GM18858 (cell line): ENCODE results near the gene MOSMO.
"Not testable (repeated sequence)": the region's sequence is repeated elsewhere in the genome, so short reads cannot be mapped to it uniquely, and the experiment has no call there.

ENCODE experiments used
- ATAC-seq: cut with Tn5 transposase; IDR thresholded peaks from one replicate; pipeline ENCODE4 v1.9.1; 2021; ENCODE audit not compliant: unreplicated experiment

The MOSMO gene

DNA sequence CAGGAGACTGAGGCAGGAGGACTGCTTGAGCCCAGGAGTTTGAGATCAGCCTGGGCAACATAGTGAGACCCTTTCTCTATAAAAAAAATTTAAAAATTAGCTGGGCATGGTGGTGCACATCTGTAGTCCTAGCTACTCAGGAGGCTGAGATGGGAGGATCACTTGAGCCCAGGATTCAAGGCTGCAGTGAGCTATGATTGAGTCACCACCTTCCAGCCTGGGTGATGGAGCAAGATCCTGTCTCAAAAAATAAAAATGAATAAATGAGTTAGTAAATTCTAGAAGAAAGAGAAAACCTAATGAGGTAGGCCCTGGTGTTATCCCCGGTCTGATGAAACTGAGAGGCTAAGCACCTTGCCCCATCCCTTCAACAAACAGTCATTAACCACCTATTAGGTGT lies 5.9 kb upstream of the MOSMO start:
- not testable (repeated sequence) for ATAC-seq

DNA sequence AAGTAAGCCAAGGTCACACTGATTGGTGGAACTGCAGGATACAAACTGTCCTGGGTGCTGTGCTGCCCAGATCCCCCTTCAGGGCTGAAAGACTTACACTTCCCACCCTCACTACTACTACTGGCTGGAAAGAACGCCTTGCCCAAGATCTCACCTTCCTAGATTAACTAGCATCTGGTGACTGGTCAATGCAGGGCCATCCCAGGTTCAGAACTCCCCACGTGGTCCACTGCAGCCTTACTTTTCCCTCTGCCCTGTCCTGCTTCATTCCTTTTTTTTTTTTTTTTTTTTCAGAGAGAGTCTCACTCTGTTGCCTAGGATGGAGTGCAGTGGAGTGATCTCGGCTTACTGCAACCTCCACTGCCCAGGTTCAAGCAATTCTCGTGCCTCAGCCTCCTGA lies 4.7 kb upstream of the MOSMO start:
- ATAC-seq = no peak

DNA sequence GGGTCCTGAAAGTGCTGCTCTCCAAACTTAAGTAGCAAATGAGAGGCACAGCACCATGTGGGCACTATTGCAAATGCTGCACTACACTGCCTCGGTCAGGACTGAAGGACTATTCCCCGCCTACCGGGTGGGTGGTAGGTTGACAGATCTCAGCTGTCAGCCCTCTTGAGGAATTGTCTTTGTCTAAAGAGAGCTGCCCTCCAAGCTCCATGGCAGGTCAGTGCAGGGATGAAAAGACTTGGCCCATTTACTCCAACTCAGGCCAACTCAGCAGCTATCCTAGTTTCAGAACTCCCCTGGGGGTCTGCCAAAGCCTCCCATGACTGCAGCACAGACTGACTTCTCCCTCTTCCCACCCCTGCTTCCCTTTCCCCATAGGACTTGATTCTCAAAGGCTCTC lies 3.6 kb upstream of the MOSMO start:
- ATAC-seq = no peak

DNA sequence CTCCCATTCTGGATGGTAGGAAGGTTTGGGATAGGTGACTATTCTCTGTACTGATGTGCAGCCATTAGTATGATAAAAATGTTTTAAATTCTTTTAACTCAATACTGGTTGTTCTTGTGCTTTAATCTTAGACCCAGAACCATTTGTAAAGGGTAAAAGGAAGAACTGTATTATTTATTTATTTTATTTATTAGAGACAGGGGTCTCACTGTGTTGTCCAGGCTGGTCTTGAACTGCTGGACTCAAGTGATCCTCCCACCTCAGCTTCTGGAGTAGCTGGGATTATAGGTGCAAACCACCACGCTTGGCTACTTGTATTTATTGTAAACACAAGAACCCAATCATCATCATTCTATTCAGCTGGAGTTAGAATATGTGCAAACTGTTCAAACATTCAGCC lies 2.2 kb upstream of the MOSMO start:
- no peak for ATAC-seq

DNA sequence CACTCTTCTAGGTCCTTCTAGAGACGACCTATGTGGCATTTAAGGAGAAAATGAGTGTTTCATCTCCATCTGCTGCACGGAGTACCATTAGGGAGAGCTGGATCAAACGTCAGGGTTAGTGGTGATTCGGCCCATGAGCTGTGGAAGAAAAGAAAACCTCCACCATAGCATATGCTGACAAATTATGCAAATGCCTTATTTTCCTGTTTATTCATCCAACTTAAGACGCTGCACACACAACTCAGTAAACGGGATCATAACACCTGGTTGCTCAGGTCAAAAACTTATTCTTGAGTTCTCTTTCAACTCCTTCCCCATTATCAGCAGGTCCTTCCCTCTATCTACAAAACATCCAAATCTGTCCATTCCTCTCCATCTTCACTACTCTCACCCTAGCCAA lies 1.3 kb upstream of the MOSMO start:
- ATAC-seq = no peak

DNA sequence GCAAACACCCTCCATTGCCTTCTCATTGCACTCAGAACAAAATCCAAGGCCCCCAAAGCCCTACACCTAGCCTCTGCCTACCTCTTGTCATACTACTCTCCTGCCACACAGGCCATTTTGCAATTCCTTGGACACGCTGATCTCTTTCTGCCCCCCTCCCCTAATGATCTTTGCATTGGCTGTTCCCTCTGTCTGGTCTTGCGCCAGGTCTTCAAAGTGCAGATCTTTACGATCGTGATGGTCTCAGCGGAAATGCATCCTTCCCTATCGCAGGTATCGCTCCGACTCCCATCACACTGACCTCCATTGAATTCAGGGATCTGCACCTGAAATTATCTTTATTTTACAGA lies 777 bp upstream of the MOSMO start:
- ATAC-seq = no peak

DNA sequence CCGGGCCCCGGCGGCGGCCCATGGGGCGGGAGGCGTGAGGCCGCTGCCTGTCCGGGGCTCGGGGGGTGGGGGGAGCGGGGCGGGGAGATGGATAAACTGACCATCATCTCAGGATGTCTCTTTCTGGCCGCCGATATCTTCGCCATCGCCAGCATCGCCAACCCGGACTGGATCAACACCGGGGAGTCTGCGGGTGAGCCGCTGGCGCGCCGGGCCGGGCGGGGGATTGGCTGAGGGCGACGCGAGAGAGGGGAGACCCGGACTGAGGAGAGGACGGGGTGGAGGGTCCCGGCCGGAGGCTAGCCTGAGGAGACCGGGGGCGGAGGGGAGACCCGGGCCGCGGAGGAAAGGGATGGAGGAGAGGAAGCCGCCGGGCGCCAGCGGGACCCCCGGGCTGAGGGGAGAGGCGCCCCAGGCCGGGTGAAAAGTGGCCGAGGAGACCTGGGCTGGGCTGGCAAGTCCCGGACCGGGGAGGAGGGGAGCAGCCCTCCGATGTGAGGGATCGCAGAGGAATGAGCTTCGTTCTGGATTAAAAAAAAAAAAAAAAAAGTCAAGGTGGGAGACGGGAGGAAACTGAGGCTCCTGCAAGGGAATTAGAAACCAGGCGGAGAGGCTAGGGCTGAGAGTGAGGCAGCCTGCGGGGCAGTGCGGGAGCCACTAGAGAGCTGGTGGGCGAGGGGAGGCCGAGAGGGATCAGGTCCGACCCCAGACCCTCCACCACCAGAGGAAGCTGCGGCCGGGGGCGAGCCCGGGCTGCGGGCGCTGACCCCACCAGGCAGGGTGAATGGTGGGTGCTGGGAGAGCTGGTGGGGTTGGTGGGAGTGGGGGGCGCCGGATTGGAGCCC lies 526 bp downstream of the MOSMO start:
- no peak for ATAC-seq

DNA sequence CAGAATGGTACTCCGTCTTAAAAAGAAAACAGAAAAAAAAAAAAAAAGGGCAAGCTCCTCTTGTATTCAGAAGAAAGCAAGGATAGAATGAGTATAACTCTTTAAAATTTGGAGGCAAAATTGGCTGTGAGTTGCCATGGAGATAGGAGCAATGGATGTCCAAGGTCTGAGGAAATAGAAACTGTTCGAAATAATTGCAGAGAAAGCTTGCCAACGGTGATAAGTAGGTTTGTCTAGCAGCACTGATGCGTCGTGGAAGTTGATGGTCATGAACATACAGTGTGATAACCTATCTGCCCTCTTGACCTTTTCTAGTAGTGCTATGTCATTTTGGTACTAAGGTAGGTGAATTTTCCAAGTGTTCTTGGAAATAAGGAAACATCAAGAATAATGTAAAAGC lies 3.0 kb downstream of the MOSMO start:
- ATAC-seq = no peak

DNA sequence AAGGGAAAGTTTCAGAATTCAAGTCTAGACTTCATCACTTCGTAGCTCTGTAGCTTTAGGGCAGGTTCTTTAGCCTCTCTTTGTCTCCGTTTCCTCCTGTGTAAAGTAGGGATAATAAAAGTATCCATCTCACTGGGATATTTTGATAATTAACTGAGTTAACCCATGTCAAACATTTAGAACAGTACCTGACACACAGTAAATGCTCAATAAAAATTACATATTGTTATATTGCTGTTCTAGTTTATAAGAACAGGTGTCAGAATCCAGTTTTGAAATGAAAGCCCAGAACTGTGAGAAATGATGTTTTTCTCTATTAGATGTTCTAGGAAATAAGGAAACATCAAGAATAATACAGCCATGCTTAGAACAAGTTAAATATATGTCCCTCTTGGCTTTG lies 4.3 kb downstream of the MOSMO start:
- ATAC-seq = no peak

DNA sequence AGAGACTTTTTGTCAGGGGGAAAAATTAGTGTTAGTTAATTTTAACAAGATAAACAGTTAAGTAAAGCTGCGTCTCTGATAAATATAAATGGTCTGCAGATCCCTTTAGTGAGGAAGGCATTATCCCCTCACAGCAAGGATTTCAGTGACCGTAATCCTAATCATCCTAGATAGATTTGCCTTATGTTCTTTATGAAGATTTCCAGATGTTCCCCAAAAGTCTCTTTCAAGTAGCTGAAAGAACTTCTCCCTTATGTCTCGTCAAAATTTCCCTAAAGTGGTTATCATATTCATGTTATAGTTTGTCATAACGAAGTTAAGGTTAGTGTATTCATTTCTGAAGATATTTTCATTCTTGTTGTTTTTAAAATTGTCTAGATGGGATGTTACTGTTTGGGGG lies 5.6 kb downstream of the MOSMO start:
- no peak for ATAC-seq

DNA sequence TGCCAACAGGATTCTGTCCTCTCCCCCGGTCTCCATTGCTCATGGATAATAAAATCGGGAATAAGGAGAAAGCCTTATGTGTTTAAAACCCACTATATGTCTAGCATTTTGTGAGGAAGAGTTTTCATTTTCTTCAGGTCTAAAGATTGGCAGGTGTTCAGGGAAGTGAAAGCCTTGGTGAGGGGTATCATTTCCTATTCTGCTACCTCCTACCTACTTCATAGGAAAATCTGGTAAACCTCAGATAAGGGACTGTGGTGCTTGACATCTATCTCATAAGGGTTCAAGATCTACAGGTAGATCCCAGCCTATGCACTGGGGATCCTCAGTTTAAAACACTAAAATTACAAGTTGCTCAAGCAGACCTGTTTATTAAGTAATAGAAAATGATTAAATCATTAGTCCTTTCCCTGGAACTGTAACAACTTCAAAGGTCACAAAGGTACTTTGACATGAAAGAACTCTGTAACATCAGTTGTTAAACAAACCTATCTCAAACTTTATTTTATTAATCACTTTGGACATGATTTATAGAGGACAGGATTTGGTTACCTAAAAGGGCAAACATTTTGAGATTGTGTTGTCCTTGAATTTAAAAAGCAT lies 6.5 kb downstream of the MOSMO start:
- ATAC-seq = no peak

DNA sequence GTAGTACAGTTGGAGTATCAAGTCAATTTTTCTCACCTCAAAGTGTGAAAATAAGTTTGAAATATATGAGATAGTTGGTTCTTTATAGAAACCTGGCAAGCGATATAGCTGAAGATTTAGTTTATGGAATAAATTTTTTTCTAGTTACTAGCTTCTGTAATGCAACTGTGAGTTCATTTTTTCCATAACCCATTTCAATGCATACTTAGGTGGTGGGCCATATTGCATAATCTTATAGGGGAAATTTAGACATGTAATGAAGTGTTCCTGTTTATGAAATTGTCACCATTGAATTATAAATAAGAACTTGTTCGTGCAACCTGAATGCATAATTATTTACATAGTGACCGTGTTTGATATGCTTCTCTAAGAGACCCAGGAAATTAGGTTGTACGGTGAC lies 9.0 kb downstream of the MOSMO start:
- no peak for ATAC-seq

DNA sequence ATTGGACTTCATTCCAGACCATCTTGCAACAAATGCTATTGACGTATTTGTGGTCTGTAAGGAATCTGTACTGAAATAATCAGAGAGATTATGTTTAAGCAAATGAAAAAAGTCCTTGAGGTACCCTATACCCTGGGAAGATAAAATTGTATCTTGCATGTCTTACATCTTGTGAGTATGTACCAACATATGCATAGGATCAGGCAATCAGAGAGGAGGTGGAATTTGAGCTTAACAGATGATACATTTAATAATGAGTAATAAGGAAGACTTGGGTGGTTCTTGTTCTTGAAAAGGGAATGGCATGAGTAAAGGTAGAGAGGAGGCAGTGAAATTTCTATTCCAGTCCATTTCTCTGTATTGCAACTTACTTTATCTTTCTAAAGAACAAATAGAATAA lies 10.6 kb downstream of the MOSMO start:
- no peak for ATAC-seq

DNA sequence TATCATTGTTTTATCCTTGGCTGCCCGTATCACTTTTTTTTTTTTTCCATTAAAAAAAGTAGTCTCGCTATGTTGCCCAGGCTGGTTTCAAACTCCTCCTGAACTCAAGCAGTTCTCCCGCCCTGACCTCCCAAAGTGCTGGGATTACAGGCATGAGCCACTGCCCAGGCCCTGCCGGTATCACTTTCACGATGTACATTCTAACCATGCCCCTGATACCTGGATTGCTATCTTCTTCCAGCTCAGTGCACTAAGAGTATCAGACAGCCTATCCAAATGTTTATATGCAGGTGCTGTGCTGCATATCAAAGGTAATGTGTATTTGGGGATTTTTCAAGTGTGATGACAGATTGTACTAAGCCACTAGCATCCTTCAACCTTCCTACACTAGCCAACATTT lies 14.2 kb downstream of the MOSMO start:
- ATAC-seq = no peak

DNA sequence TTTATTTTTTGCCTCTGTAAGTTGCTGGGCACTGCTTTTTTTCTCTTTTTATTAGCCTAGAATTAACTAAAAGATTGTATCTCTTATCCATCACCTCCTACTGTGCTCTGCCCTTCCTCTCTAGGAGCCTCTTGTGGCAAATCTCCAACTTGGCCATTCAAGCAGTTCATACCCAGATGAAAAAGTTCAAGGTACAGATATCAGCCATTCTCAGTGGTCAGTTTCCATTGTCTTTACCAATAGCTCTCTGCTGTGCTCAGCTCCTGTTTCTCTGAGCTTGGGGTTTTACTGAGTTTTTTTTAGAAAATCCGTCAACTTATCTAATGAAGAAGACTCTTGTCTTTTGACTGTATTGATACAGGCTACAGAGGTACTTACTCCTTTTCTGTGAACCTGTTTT lies 15.6 kb downstream of the MOSMO start:
- no peak for ATAC-seq

DNA sequence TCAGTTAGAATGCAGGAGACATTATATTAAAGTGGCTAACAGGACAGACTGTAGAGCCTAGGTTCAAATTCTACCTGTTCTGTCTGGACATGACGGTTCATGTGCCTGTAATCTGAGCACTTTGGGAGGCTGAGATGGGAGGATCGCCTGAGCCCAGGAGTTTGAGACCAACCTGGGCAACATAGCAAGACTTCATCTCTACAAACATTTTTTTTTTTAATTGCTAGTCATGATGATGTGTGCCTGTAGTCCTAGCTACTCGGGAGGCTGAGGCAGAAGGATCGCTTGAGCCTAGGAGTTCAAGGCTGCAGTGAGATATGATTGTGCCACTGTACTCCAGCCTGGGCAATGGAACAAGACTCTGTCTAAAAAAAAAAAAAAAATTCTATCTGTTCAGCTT lies 16.9 kb downstream of the MOSMO start:
- not testable (repeated sequence) for ATAC-seq

DNA sequence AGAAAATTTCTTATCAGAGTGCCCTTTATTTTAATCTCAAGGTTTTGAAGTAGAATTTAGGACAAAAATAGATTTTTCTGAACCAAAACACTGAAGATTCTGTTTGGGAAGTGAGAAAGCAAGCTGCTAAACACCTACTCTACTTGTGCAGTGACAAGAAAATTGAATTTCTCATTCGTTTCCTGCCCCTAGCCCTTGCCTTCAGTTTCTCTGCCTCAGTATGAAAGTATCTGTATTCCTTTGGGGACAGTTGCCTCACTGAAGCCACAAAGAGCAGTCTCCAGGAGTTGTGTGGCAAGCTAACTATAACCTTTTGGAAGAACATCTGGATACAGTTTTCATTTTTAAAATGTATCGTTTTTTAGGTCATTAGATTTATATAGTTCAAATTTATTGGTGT lies 19.7 kb downstream of the MOSMO start:
- ATAC-seq = no peak

DNA sequence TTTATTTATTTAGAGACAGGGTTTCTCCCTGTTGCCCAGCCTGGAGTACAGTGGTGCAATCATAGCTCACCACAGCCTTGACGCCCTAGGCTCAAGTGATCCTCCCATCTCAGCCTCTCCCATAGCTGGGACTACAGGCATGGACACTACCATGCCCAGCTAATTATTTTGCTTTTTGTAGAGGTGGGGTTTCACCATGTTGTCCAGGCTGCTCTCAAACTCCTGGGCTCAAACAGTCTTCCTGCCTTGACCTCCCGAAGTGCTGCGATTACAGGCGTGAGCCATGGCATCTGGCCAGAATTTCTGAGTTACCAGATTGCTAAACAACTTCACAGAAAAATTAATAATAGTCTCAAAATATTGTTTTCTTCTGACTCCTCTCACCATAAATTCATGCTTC lies 21.7 kb downstream of the MOSMO start:
- ATAC-seq = no peak

DNA sequence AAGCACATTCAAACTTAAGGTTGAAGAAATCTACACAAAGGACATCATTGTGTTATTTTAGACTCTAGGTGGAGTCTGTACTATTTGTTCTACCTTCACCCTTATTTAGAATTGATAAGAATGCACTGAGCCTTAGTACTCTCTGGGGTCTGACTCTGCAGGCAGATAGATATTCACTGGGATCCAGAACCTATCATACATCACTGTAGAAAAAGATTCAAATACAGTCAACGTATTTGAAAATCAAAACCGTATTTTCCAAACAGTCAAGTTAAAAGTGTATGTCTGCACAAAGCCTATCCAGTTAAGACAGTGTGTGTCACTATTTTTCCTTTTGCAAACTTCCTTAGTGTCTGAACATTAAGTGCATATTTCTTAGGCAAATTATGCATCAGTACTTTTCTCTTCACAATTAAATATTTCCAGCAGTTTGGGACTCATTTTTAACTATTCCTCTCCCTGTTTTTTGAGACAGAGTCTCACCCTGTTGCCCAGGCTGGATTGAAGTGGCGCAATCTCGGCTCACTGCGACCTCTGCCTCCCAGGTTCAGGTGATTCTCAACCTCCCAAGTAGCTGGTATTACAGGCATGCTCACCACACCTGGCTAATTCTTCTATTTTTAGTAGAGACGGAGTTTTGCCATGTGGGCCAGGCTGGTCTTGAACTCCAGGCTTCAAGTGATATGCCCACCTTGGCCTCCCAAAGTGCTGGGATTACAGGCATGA lies 22.3 kb downstream of the MOSMO start:
- ATAC-seq = no peak

DNA sequence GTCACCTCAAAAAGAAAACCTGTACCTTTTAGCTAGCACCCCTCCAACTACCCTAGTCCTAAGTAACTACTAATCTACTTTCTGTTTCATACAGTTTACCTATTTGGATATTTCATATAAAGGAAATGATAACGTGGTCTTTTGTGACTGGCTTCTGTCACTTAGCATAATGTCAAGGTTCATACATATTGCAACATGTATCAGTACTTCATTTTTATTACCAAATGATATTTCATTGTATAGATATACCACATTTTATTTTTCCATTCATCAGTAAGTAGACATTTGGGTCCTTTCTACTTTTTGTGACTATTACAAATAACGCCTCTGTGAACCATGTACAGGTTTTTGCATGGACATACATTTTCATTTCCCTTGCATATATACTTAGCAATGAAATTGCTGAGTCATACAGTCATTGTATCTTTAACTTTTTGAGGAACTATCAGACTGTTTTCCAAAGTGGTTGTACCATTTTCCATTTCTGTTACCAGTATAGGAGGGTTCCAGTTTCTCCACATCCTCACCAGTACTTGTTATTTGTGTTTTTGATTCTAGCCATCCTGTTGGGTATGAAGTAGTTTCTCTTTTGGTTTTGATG lies 23.7 kb downstream of the MOSMO start:
- ATAC-seq = no peak

DNA sequence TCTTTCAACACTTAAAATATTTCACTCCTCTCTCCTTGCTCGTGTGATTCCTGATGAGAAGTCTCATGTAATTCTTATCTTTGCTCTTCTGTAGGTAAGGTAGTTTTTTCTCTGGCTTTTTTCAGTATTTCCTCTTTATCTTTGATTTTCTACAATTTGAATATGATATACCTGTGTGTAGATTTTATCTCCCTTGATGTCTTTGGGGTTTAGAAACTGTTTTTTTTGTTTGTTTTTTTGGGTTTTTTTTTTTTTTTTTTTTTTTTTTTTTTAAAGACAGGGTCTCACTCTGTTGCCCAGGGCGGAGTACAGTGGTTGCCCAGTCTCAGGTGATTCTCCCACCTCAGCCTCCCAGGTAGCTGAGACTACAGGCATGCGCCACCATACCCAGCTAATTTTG lies 26.6 kb downstream of the MOSMO start:
- no peak for ATAC-seq

DNA sequence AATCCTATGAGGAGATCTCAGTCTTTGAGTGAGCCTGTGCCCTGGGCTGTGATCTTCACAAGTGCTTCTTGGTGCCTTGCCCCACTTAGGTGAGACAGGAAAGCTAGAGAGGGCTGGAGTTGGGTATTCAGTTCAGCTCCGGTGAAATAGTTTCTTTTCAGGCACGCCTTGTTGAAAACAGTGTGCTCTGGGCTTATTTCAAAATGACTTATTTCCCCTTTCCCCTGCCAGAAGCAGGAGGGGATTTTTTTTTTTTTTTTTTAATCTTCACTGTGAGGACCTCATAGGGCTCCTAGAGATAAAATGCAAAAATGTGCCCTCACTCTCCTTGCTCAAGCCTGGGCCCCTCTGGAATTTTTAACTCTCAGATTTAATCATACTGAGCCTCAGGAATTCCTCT lies 27.2 kb downstream of the MOSMO start:
- ATAC-seq = no peak
